HEK293 (cell line): ENCODE measurements around the gene RUNX1.

Experiments used
- CTCF ChIA-PET: fragments of 350-600 bp; formaldehyde crosslinking; extraction: SDS; loops from one replicate; lab custom pipeline; 2021; ENCODE audit warnings: antibody characterized with exemption; lab: Yijun Ruan, JAX
- POLR2A ChIA-PET: fragments of 300-600 bp; formaldehyde crosslinking; extraction: SDS; loops from one replicate; lab custom pipeline; 2020; ENCODE audit warnings: antibody characterized with exemption, inconsistent platforms; lab: Yijun Ruan, JAX
- H3K27ac ChIP-seq: fragments of 200-500 bp; sonication (Bioruptor generic); 2 replicates; pipeline ENCODE4 v1.5.1; 2014; ENCODE audit warnings: low read depth, low read length, control low read depth, inconsistent platforms; ENCODE audit errors: extremely low read depth
- H3K36me3 ChIP-seq, 2 experiments: fragments of 200-500 bp in 1 of 2; sonication (Bioruptor generic) in 1 of 2; 1 replicate in 1 of 2; 2 replicates in 1 of 2; pipeline ENCODE4 v1.5.1; 2014 to 2017; ENCODE audit warnings: inconsistent platforms in 2 of 2, low read length in 2 of 2; ENCODE audit not compliant: control insufficient read depth in 2 of 2, insufficient read depth in 1 of 2
- H3K4me1 ChIP-seq: fragments of 200-500 bp; sonication (Bioruptor generic); 2 replicates; pipeline ENCODE4 v1.5.1; 2014; ENCODE audit warnings: mild to moderate bottlenecking, low read length, inconsistent platforms; ENCODE audit not compliant: control insufficient read depth, insufficient read depth
- H3K4me3 ChIP-seq: 2 replicates; pipeline ENCODE4 v1.5.1; 2011; ENCODE audit warnings: low read depth, mild to moderate bottlenecking, control low read depth, low read length, moderate library complexity
- H3K9me3 ChIP-seq: fragments of 200-500 bp; sonication (Bioruptor generic); 2 replicates; pipeline ENCODE4 v1.5.1; 2014; ENCODE audit warnings: low read depth, low read length, inconsistent platforms; ENCODE audit not compliant: control insufficient read depth, insufficient read depth
- AEBP2 ChIP-seq: fragments of 450-650 bp; formaldehyde crosslinking; IDR thresholded peaks from 2 replicates; pipeline ENCODE4 v1.5.1; 2016; ENCODE audit warnings: missing biosample characterization, missing genetic modification characterization, borderline replicate concordance
- GLI4 ChIP-seq: fragments of 450-650 bp; formaldehyde crosslinking; IDR thresholded peaks from 2 replicates; pipeline ENCODE4 v1.5.1; 2016; ENCODE audit warnings: missing biosample characterization, missing genetic modification characterization
- GLIS2 ChIP-seq: fragments of 450-650 bp; formaldehyde crosslinking; IDR thresholded peaks from 2 replicates; pipeline ENCODE4 v1.5.1; 2016; ENCODE audit warnings: missing biosample characterization, missing genetic modification characterization
- OSR2 ChIP-seq: fragments of 450-650 bp; formaldehyde crosslinking; IDR thresholded peaks from 2 replicates; pipeline ENCODE4 v1.5.1; 2016; ENCODE audit warnings: missing biosample characterization, missing genetic modification characterization
- SP7 ChIP-seq: fragments of 450-650 bp; formaldehyde crosslinking; IDR thresholded peaks from 2 replicates; pipeline ENCODE4 v1.5.1; 2016; ENCODE audit warnings: missing biosample characterization, missing genetic modification characterization
- WT1 ChIP-seq: fragments of 450-650 bp; formaldehyde crosslinking; IDR thresholded peaks from 2 replicates; pipeline ENCODE4 v1.5.1; 2016; ENCODE audit warnings: missing biosample characterization, missing genetic modification characterization
- ZFP69B ChIP-seq: fragments of 450-650 bp; formaldehyde crosslinking; IDR thresholded peaks from 2 replicates; pipeline ENCODE4 v1.5.1; 2016; ENCODE audit warnings: missing biosample characterization, missing genetic modification characterization
- ZNF121 ChIP-seq: fragments of 450-650 bp; formaldehyde crosslinking; IDR thresholded peaks from 2 replicates; pipeline ENCODE4 v1.5.1; 2016; ENCODE audit warnings: missing biosample characterization, missing genetic modification characterization
- ZNF175 ChIP-seq: fragments of 450-650 bp; formaldehyde crosslinking; IDR thresholded peaks from 2 replicates; pipeline ENCODE4 v1.5.1; 2016; ENCODE audit warnings: missing biosample characterization, missing genetic modification characterization
- ZNF2 ChIP-seq: fragments of 450-650 bp; formaldehyde crosslinking; IDR thresholded peaks from 2 replicates; pipeline ENCODE4 v1.5.1; 2016; ENCODE audit warnings: missing biosample characterization, missing genetic modification characterization
- ZNF214 ChIP-seq: fragments of 450-650 bp; formaldehyde crosslinking; IDR thresholded peaks from 2 replicates; pipeline ENCODE4 v1.5.1; 2017; ENCODE audit warnings: missing biosample characterization, mild to moderate bottlenecking, missing genetic modification characterization, borderline replicate concordance
- ZNF23 ChIP-seq: fragments of 450-650 bp; formaldehyde crosslinking; IDR thresholded peaks from 2 replicates; pipeline ENCODE4 v1.5.1; 2016; ENCODE audit warnings: missing biosample characterization, missing genetic modification characterization, borderline replicate concordance
- ZNF350 ChIP-seq: fragments of 450-650 bp; formaldehyde crosslinking; IDR thresholded peaks from 2 replicates; pipeline ENCODE4 v1.5.0; 2017; ENCODE audit warnings: missing biosample characterization, mild to moderate bottlenecking, missing genetic modification characterization
- ZNF362 ChIP-seq: fragments of 450-650 bp; formaldehyde crosslinking; IDR thresholded peaks from 2 replicates; pipeline ENCODE4 v1.5.1; 2016; ENCODE audit warnings: missing biosample characterization, missing genetic modification characterization
- ZNF366 ChIP-seq: fragments of 450-650 bp; formaldehyde crosslinking; conservative IDR thresholded peaks from 2 replicates; pipeline ENCODE4 v1.5.1; 2016; ENCODE audit warnings: missing biosample characterization, missing genetic modification characterization
- ZNF391 ChIP-seq: fragments of 450-650 bp; formaldehyde crosslinking; IDR thresholded peaks from 2 replicates; pipeline ENCODE4 v1.5.1; 2016; ENCODE audit warnings: low read depth, missing biosample characterization, missing genetic modification characterization, borderline replicate concordance
- ZNF514 ChIP-seq: fragments of 450-650 bp; formaldehyde crosslinking; IDR thresholded peaks from 2 replicates; pipeline ENCODE4 v1.5.1; 2016; ENCODE audit warnings: missing biosample characterization, missing genetic modification characterization
- ZNF529 ChIP-seq: fragments of 450-650 bp; formaldehyde crosslinking; IDR thresholded peaks from 2 replicates; pipeline ENCODE4 v1.5.1; 2017; ENCODE audit warnings: missing genetic modification characterization, missing biosample characterization; ENCODE audit not compliant: insufficient replicate concordance
- ZNF585B ChIP-seq: fragments of 450-650 bp; formaldehyde crosslinking; IDR thresholded peaks from 2 replicates; pipeline ENCODE4 v1.5.1; 2016; ENCODE audit warnings: missing biosample characterization, missing genetic modification characterization
- ZNF677 ChIP-seq: fragments of 450-650 bp; IDR thresholded peaks from 2 replicates; pipeline ENCODE4 v1.5.0; 2018; ENCODE audit warnings: missing biosample characterization, mild to moderate bottlenecking, missing genetic modification characterization, moderate library complexity
- ZNF701 ChIP-seq: fragments of 450-650 bp; formaldehyde crosslinking; IDR thresholded peaks from 2 replicates; pipeline ENCODE4 v1.5.1; 2016; ENCODE audit warnings: missing biosample characterization, missing genetic modification characterization
- TF ChIP-seq, protein P1 (sequence below): fragments of 450-650 bp; formaldehyde crosslinking; IDR thresholded peaks from 2 replicates; pipeline ENCODE4 v1.5.1; 2016; ENCODE audit warnings: missing biosample characterization, missing genetic modification characterization
- TF ChIP-seq, protein P2 (sequence below): fragments of 450-650 bp; formaldehyde crosslinking; IDR thresholded peaks from 2 replicates; pipeline ENCODE4 v1.5.1; 2016; ENCODE audit warnings: missing biosample characterization, missing genetic modification characterization
- TF ChIP-seq, protein P3 (sequence below): fragments of 450-650 bp; formaldehyde crosslinking; IDR thresholded peaks from 2 replicates; pipeline ENCODE4 v1.5.1; 2016; ENCODE audit warnings: missing biosample characterization, missing genetic modification characterization

Gene RUNX1

GRCh38 chr21:34878940-34879339 lies 170.2 kb downstream of the RUNX1 start (continued):
- no peak for TF ChIP-seq ZNF2 (tag by site-specific recombination)
- no peak for TF ChIP-seq ZNF362 (tag by site-specific recombination)
- no peak for TF ChIP-seq ZNF529
- TF ChIP-seq ZNF214 = no peak

GRCh38 chr21:34878501-34878900 lies 170.6 kb downstream of the RUNX1 start:
- Histone ChIP-seq H3K4me1 (peaks cover 9% of the 10 kb centered on the region; the same call in 1 of the 2 replicates), H3K4me3 (no peak overlapping the region), H3K27ac (no peak overlapping the region), H3K9me3 (no peaks in the 10 kb centered on the region), H3K36me3 (peaks cover 10 to 20% of the 10 kb centered on the region in 2 experiments)
- CTCF ChIA-PET = interaction anchor here (0.6 kb wide), 1 partner anchor 13 kb away, joined by 4 read pairs; no protein-coding TSS in a partner anchor
- POLR2A ChIA-PET = interaction anchor here (0.8 to 3.3 kb wide), 2 partner anchors 9 to 24 kb away, joined by 7 to 16 read pairs; no protein-coding TSS in a partner anchor
- TF ChIP-seq ZNF514 (tag by site-specific recombination) (no peak), ZNF23 (tag by site-specific recombination) (no peak), ZNF701 (tag by site-specific recombination) (no peak), ZNF677 (tag by site-specific recombination) (no peak), ZNF121 (tag by site-specific recombination) (no peak), ZNF350 (no peak), ZNF175 (tag by site-specific recombination) (no peak), GLI4 (tag by site-specific recombination) (no peak), ZFP69B (tag by site-specific recombination) (no peak), WT1 (no peak), OSR2 (tag by site-specific recombination) (no peak), AEBP2 (no peak), GLIS2 (tag by site-specific recombination) (no peak), ZNF366 (no peak), ZNF391 (tag by site-specific recombination) (no peak), SP7 (tag by site-specific recombination) (no peak), ZNF585B (tag by site-specific recombination) (no peak)
- TF ChIP-seq, protein P1, sequence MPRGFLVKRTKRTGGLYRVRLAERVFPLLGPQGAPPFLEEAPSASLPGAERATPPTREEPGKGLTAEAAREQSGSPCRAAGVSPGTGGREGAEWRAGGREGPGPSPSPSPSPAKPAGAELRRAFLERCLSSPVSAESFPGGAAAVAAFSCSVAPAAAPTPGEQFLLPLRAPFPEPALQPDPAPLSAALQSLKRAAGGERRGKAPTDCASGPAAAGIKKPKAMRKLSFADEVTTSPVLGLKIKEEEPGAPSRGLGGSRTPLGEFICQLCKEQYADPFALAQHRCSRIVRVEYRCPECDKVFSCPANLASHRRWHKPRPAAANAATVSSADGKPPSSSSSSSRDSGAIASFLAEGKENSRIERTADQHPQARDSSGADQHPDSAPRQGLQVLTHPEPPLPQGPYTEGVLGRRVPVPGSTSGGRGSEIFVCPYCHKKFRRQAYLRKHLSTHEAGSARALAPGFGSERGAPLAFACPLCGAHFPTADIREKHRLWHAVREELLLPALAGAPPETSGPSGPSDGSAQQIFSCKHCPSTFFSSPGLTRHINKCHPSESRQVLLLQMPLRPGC (tag by site-specific recombination) = no peak
- TF ChIP-seq, protein P2, sequence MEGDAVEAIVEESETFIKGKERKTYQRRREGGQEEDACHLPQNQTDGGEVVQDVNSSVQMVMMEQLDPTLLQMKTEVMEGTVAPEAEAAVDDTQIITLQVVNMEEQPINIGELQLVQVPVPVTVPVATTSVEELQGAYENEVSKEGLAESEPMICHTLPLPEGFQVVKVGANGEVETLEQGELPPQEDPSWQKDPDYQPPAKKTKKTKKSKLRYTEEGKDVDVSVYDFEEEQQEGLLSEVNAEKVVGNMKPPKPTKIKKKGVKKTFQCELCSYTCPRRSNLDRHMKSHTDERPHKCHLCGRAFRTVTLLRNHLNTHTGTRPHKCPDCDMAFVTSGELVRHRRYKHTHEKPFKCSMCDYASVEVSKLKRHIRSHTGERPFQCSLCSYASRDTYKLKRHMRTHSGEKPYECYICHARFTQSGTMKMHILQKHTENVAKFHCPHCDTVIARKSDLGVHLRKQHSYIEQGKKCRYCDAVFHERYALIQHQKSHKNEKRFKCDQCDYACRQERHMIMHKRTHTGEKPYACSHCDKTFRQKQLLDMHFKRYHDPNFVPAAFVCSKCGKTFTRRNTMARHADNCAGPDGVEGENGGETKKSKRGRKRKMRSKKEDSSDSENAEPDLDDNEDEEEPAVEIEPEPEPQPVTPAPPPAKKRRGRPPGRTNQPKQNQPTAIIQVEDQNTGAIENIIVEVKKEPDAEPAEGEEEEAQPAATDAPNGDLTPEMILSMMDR (tag by site-specific recombination) = no peak
- TF ChIP-seq, protein P3, sequence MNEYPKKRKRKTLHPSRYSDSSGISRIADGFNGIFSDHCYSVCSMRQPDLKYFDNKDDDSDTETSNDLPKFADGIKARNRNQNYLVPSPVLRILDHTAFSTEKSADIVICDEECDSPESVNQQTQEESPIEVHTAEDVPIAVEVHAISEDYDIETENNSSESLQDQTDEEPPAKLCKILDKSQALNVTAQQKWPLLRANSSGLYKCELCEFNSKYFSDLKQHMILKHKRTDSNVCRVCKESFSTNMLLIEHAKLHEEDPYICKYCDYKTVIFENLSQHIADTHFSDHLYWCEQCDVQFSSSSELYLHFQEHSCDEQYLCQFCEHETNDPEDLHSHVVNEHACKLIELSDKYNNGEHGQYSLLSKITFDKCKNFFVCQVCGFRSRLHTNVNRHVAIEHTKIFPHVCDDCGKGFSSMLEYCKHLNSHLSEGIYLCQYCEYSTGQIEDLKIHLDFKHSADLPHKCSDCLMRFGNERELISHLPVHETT (tag by site-specific recombination) = no peak
